Gastrocnemius medialis (tissue), 4 donors: ENCODE results near the gene FGD4.

Source experiments
- POLR2A ChIP-seq, 2 donors: fragments of 450-650 bp; IDR thresholded peaks; one replicate each; pipeline ENCODE4 v1.6.1; 2017; ENCODE audit warnings: antibody characterized with exemption in 2 of 2, mild to moderate bottlenecking in 2 of 2, moderate library complexity in 2 of 2
- TF ChIP-seq, protein P1 (sequence below), 5 experiments: fragments of 450-650 bp in 3 of 5; fragments of 200-600 bp in 2 of 5; sonication (generic) in 2 of 5; IDR thresholded peaks in 4 of 5; conservative IDR thresholded peaks in 1 of 5; 1 replicate in 4 of 5; 2 replicates in 1 of 5; pipeline ENCODE4 v1.5.1; 2016 to 2019; ENCODE audit warnings: antibody characterized with exemption in 5 of 5, mild to moderate bottlenecking in 3 of 5, moderate library complexity in 3 of 5

DNA sequence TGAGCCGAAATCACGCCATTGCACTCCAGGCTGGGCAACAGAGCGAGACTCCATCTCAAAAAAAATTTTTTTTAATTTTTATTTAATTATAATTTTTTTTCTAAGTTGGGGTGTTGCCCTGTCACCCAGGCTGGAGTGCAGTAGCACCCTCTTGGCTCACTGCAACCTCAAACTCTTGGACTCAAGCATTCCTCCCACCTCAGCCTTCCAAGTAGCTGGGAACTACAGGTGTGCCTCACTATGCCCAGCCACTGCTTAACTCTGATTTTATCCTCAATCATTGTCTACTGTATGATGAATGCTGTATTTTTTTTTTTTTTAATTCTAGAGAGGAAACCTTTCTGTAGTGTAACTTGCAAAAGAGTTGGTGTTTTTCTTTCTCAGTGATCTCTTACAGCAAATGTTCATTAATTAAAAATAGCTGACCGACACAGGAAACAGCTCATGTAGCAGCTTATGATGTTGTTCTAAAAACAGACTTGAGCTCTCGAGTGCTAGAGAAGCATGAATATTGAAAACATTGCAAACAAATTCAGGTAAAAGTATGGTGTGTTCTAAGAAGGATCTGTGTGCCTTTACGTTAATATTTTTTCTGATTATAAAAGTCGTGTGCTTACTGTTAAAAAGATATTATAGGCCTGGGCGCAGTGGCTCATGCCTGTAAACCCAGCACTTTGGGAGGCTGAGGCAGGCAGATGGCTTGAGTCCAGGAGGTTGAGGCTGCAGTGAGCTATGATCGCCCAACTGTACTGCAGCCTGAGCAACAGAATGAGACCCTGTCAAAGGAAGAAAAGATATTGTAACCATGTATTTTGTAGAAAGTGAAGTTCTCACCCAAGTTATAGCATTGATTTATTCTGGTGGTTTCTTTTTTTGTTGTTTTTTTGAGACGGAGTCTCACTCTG is 68.9 kb downstream of the FGD4 start:
- TF ChIP-seq, protein P1, sequence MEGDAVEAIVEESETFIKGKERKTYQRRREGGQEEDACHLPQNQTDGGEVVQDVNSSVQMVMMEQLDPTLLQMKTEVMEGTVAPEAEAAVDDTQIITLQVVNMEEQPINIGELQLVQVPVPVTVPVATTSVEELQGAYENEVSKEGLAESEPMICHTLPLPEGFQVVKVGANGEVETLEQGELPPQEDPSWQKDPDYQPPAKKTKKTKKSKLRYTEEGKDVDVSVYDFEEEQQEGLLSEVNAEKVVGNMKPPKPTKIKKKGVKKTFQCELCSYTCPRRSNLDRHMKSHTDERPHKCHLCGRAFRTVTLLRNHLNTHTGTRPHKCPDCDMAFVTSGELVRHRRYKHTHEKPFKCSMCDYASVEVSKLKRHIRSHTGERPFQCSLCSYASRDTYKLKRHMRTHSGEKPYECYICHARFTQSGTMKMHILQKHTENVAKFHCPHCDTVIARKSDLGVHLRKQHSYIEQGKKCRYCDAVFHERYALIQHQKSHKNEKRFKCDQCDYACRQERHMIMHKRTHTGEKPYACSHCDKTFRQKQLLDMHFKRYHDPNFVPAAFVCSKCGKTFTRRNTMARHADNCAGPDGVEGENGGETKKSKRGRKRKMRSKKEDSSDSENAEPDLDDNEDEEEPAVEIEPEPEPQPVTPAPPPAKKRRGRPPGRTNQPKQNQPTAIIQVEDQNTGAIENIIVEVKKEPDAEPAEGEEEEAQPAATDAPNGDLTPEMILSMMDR (IDR thresholded peaks at IDR 0.05 in 4 of 5, conservative IDR thresholded peaks at IDR 0.05 in 1 of 5): no peak
- TF ChIP-seq POLR2A (IDR thresholded peaks at IDR 0.05): no peak
